HEK293 (cell line): ENCODE results near the gene COL6A1.

Experiments
- BCL11A ChIP-seq: fragments of 450-650 bp; formaldehyde crosslinking; IDR thresholded peaks from 2 replicates; pipeline ENCODE4 v1.5.1; 2016; ENCODE audit warnings: low read depth, missing biosample characterization, missing genetic modification characterization
- EGR2 ChIP-seq: fragments of 450-650 bp; formaldehyde crosslinking; IDR thresholded peaks from 2 replicates; pipeline ENCODE4 v1.5.1; 2016; ENCODE audit warnings: low read depth, missing biosample characterization, missing genetic modification characterization
- GFI1B ChIP-seq: fragments of 450-650 bp; formaldehyde crosslinking; IDR thresholded peaks from 2 replicates; pipeline ENCODE4 v1.5.1; 2016; ENCODE audit warnings: missing biosample characterization, missing genetic modification characterization
- GLIS1 ChIP-seq: fragments of 450-650 bp; formaldehyde crosslinking; IDR thresholded peaks from 2 replicates; pipeline ENCODE4 v1.5.1; 2016; ENCODE audit warnings: missing biosample characterization, missing genetic modification characterization
- GLIS2 ChIP-seq: fragments of 450-650 bp; formaldehyde crosslinking; IDR thresholded peaks from 2 replicates; pipeline ENCODE4 v1.5.1; 2016; ENCODE audit warnings: missing biosample characterization, missing genetic modification characterization
- KLF16 ChIP-seq: fragments of 450-650 bp; formaldehyde crosslinking; IDR thresholded peaks from 2 replicates; pipeline ENCODE4 v1.5.1; 2017; ENCODE audit warnings: missing biosample characterization, missing genetic modification characterization
- KLF17 ChIP-seq: fragments of 450-650 bp; formaldehyde crosslinking; IDR thresholded peaks from 2 replicates; pipeline ENCODE4 v1.5.1; 2016; ENCODE audit warnings: missing biosample characterization, missing genetic modification characterization
- MYNN ChIP-seq: fragments of 450-650 bp; formaldehyde crosslinking; IDR thresholded peaks from 2 replicates; pipeline ENCODE4 v1.5.1; 2016; ENCODE audit warnings: missing biosample characterization, missing genetic modification characterization, borderline replicate concordance
- OSR2 ChIP-seq: fragments of 450-650 bp; formaldehyde crosslinking; IDR thresholded peaks from 2 replicates; pipeline ENCODE4 v1.5.1; 2016; ENCODE audit warnings: missing biosample characterization, missing genetic modification characterization
- PATZ1 ChIP-seq: fragments of 450-650 bp; formaldehyde crosslinking; IDR thresholded peaks from 2 replicates; pipeline ENCODE4 v1.5.1; 2016; ENCODE audit warnings: missing biosample characterization, missing genetic modification characterization
- SCRT1 ChIP-seq: fragments of 450-650 bp; formaldehyde crosslinking; IDR thresholded peaks from 2 replicates; pipeline ENCODE4 v1.5.1; 2016; ENCODE audit warnings: missing biosample characterization, missing genetic modification characterization, borderline replicate concordance
- SP2 ChIP-seq: fragments of 450-650 bp; formaldehyde crosslinking; IDR thresholded peaks from 2 replicates; pipeline ENCODE4 v1.5.1; 2016; ENCODE audit warnings: missing biosample characterization, missing genetic modification characterization
- TSHZ1 ChIP-seq: fragments of 450-650 bp; formaldehyde crosslinking; IDR thresholded peaks from 2 replicates; pipeline ENCODE4 v1.5.1; 2016; ENCODE audit warnings: missing biosample characterization, missing genetic modification characterization, borderline replicate concordance
- YY1 ChIP-seq: fragments of 450-650 bp; formaldehyde crosslinking; IDR thresholded peaks from 2 replicates; pipeline ENCODE4 v1.5.1; 2018; ENCODE audit warnings: missing biosample characterization, missing genetic modification characterization
- ZBTB17 ChIP-seq: fragments of 450-650 bp; formaldehyde crosslinking; IDR thresholded peaks from 2 replicates; pipeline ENCODE4 v1.5.1; 2016; ENCODE audit warnings: missing biosample characterization, missing genetic modification characterization
- ZBTB6 ChIP-seq: fragments of 450-650 bp; formaldehyde crosslinking; IDR thresholded peaks from 2 replicates; pipeline ENCODE4 v1.5.1; 2017; ENCODE audit warnings: missing biosample characterization, missing genetic modification characterization
- ZFP37 ChIP-seq: fragments of 450-650 bp; formaldehyde crosslinking; IDR thresholded peaks from 2 replicates; pipeline ENCODE4 v1.5.1; 2016; ENCODE audit warnings: missing biosample characterization, missing genetic modification characterization
- ZIC2 ChIP-seq: fragments of 450-650 bp; formaldehyde crosslinking; IDR thresholded peaks from 2 replicates; pipeline ENCODE4 v1.5.1; 2016; ENCODE audit warnings: missing biosample characterization, missing genetic modification characterization
- ZNF121 ChIP-seq: fragments of 450-650 bp; formaldehyde crosslinking; IDR thresholded peaks from 2 replicates; pipeline ENCODE4 v1.5.1; 2016; ENCODE audit warnings: missing biosample characterization, missing genetic modification characterization
- ZNF280C ChIP-seq: fragments of 450-650 bp; formaldehyde crosslinking; IDR thresholded peaks from 2 replicates; pipeline ENCODE4 v1.5.1; 2016; ENCODE audit warnings: missing biosample characterization, missing genetic modification characterization
- ZNF324 ChIP-seq: fragments of 450-650 bp; formaldehyde crosslinking; IDR thresholded peaks from 2 replicates; pipeline ENCODE4 v1.5.1; 2016; ENCODE audit warnings: missing biosample characterization, missing genetic modification characterization
- ZNF335 ChIP-seq: fragments of 450-650 bp; formaldehyde crosslinking; conservative IDR thresholded peaks from 2 replicates; pipeline ENCODE4 v1.5.1; 2016; ENCODE audit warnings: missing biosample characterization, missing genetic modification characterization
- ZNF350 ChIP-seq: fragments of 450-650 bp; formaldehyde crosslinking; IDR thresholded peaks from 2 replicates; pipeline ENCODE4 v1.5.0; 2017; ENCODE audit warnings: missing biosample characterization, mild to moderate bottlenecking, missing genetic modification characterization
- ZNF548 ChIP-seq: fragments of 450-650 bp; formaldehyde crosslinking; IDR thresholded peaks from 2 replicates; pipeline ENCODE4 v1.5.1; 2016; ENCODE audit warnings: missing biosample characterization, missing genetic modification characterization
- ZNF624 ChIP-seq: fragments of 450-650 bp; formaldehyde crosslinking; IDR thresholded peaks from 2 replicates; pipeline ENCODE4 v1.5.1; 2017; ENCODE audit warnings: missing biosample characterization, missing genetic modification characterization
- ZNF660 ChIP-seq: fragments of 450-650 bp; IDR thresholded peaks from 2 replicates; pipeline ENCODE4 v1.5.1; 2018; ENCODE audit warnings: missing biosample characterization, mild to moderate bottlenecking, missing genetic modification characterization
- ZNF777 ChIP-seq: fragments of 450-650 bp; formaldehyde crosslinking; IDR thresholded peaks from 2 replicates; pipeline ENCODE4 v1.5.1; 2017; ENCODE audit warnings: missing biosample characterization, missing genetic modification characterization, borderline replicate concordance
- ZSCAN5A ChIP-seq: fragments of 450-650 bp; formaldehyde crosslinking; IDR thresholded peaks from 2 replicates; pipeline ENCODE4 v1.5.1; 2016; ENCODE audit warnings: missing biosample characterization, missing genetic modification characterization

COL6A1 gene

GRCh38 chr21:45974073-45975019 is 7.2 kb upstream of the COL6A1 start (continued):
- TF ChIP-seq TSHZ1 (0 out of 2 replicates have a peak, but pooled peaks have one; percentile 6), ZNF350 (tag by site-specific recombination) (no peak), ZIC2 (tag by site-specific recombination) (peak; percentile 97), ZNF335 (peak; percentile 93), EGR2 (tag by site-specific recombination) (peak; percentile 76), GLIS2 (tag by site-specific recombination) (peak; percentile 77), ZFP37 (tag by site-specific recombination) (no peak), ZNF280C (tag by site-specific recombination) (no peak), ZNF324 (tag by site-specific recombination) (0 out of 2 replicates have a peak, but pooled peaks have one; percentile 18), BCL11A (tag by site-specific recombination) (no peak), GFI1B (tag by site-specific recombination) (no peak), OSR2 (peak; percentile 4; the same call in 1 of the 2 replicates), ZBTB6 (no peak; the same call in 1 of the 2 replicates), KLF17 (tag by site-specific recombination) (peak; percentile 71), KLF16 (tag by site-specific recombination) (peak; percentile 7; the same call in 1 of the 2 replicates), ZNF121 (tag by site-specific recombination) (no peak), SCRT1 (tag by site-specific recombination) (no peak), GLIS1 (peak; percentile 84), PATZ1 (tag by site-specific recombination) (peak; percentile 69; the same call in 1 of the 2 replicates), ZBTB17 (tag by site-specific recombination) (peak; percentile 98), ZSCAN5A (tag by site-specific recombination) (no peak), YY1 (tag by site-specific recombination) (0 out of 2 replicates have a peak, but pooled peaks have one; percentile 9), ZNF660 (no peak), SP2 (peak; percentile 66), ZNF548 (tag by site-specific recombination) (0 out of 2 replicates have a peak, but pooled peaks have one; percentile 14), MYNN (tag by site-specific recombination) (no peak), ZNF624 (tag by site-specific recombination) (0 out of 2 replicates have a peak, but pooled peaks have one; percentile 39), ZNF777 (no peak)
